Neural cell (in vitro differentiated cells): ENCODE results near the gene NDUFA9.

Source experiments
- EP300 ChIP-seq: fragments of 450-650 bp; conservative IDR thresholded peaks from 2 replicates; pipeline ENCODE4 v1.6.1; 2014; ENCODE audit warnings: antibody characterized with exemption, mild to moderate bottlenecking, moderate library complexity; ENCODE audit not compliant: poor library complexity, severe bottlenecking
- EZH2 ChIP-seq: fragments of 200-600, 300-800 bp; shearing (Covaris generic), sonication (generic); IDR thresholded peaks from 2 replicates; pipeline ENCODE4 v1.6.1; 2014; ENCODE audit warnings: antibody characterized with exemption, low read length, borderline replicate concordance, mild to moderate bottlenecking; ENCODE audit not compliant: insufficient read depth, poor library complexity, severe bottlenecking
- MXI1 ChIP-seq: fragments of 450-650 bp; conservative IDR thresholded peaks from 2 replicates; pipeline ENCODE4 v1.6.1; 2014; ENCODE audit warnings: antibody characterized with exemption, mild to moderate bottlenecking; ENCODE audit not compliant: poor library complexity, severe bottlenecking
- POLR2AphosphoS5 ChIP-seq: IDR thresholded peaks from 2 replicates; pipeline ENCODE4 v1.6.1; 2012
- RAD21 ChIP-seq: fragments of 450-650 bp; conservative IDR thresholded peaks from 2 replicates; pipeline ENCODE4 v1.6.1; 2014; ENCODE audit warnings: antibody characterized with exemption, mild to moderate bottlenecking, moderate library complexity
- SMC3 ChIP-seq: fragments of 450-650 bp; conservative IDR thresholded peaks from 2 replicates; pipeline ENCODE4 v1.6.1; 2014; ENCODE audit warnings: antibody characterized with exemption, mild to moderate bottlenecking, moderate library complexity; ENCODE audit not compliant: poor library complexity
- TF ChIP-seq, protein P1 (sequence below): fragments of 450-650 bp; IDR thresholded peaks from 2 replicates; pipeline ENCODE4 v1.5.1; 2014; ENCODE audit warnings: antibody characterized with exemption, mild to moderate bottlenecking, moderate library complexity; ENCODE audit not compliant: poor library complexity, severe bottlenecking
- TF ChIP-seq, protein P2 (sequence below): IDR thresholded peaks from 2 replicates; pipeline ENCODE4 v1.6.1; 2012; ENCODE audit warnings: borderline replicate concordance

GRCh38 chr12:4648501-4649357 lies at the start of gene NDUFA9, which contains the start of gene AKAP3:
- TF ChIP-seq, protein P1, sequence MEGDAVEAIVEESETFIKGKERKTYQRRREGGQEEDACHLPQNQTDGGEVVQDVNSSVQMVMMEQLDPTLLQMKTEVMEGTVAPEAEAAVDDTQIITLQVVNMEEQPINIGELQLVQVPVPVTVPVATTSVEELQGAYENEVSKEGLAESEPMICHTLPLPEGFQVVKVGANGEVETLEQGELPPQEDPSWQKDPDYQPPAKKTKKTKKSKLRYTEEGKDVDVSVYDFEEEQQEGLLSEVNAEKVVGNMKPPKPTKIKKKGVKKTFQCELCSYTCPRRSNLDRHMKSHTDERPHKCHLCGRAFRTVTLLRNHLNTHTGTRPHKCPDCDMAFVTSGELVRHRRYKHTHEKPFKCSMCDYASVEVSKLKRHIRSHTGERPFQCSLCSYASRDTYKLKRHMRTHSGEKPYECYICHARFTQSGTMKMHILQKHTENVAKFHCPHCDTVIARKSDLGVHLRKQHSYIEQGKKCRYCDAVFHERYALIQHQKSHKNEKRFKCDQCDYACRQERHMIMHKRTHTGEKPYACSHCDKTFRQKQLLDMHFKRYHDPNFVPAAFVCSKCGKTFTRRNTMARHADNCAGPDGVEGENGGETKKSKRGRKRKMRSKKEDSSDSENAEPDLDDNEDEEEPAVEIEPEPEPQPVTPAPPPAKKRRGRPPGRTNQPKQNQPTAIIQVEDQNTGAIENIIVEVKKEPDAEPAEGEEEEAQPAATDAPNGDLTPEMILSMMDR: no peak
- TF ChIP-seq RAD21: no peak
- no peak for TF ChIP-seq EZH2
- TF ChIP-seq POLR2AphosphoS5: peak; percentile 94
- TF ChIP-seq, protein P2, sequence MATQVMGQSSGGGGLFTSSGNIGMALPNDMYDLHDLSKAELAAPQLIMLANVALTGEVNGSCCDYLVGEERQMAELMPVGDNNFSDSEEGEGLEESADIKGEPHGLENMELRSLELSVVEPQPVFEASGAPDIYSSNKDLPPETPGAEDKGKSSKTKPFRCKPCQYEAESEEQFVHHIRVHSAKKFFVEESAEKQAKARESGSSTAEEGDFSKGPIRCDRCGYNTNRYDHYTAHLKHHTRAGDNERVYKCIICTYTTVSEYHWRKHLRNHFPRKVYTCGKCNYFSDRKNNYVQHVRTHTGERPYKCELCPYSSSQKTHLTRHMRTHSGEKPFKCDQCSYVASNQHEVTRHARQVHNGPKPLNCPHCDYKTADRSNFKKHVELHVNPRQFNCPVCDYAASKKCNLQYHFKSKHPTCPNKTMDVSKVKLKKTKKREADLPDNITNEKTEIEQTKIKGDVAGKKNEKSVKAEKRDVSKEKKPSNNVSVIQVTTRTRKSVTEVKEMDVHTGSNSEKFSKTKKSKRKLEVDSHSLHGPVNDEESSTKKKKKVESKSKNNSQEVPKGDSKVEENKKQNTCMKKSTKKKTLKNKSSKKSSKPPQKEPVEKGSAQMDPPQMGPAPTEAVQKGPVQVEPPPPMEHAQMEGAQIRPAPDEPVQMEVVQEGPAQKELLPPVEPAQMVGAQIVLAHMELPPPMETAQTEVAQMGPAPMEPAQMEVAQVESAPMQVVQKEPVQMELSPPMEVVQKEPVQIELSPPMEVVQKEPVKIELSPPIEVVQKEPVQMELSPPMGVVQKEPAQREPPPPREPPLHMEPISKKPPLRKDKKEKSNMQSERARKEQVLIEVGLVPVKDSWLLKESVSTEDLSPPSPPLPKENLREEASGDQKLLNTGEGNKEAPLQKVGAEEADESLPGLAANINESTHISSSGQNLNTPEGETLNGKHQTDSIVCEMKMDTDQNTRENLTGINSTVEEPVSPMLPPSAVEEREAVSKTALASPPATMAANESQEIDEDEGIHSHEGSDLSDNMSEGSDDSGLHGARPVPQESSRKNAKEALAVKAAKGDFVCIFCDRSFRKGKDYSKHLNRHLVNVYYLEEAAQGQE: peak; percentile 93
- TF ChIP-seq SMC3: peak; percentile 46
- TF ChIP-seq EP300: peak; percentile 65
- TF ChIP-seq MXI1: peak; percentile 81
